K562 (cell line): Measurements from ENCODE around the gene CCNC. TPM values are rescaled to one million over a fixed set of nuclear protein-coding genes. Genes with fewer than 3 reads are reported as not detected.
A peak's percentile ranks its signal among the peaks of the same experiment; 100 is the strongest.

ENCODE experiments used
- ATAC-seq: fragments of 200-7000 bp; cut with Tn5 transposase; 3 replicates; pipeline ENCODE4 v1.9.1; 2020; ENCODE audit warnings: moderate library complexity
- BruUV-seq: library from RNA; stranded (reverse); fragments of 400-500 nt; replicated peaks from 2 replicates; lab custom pipeline; 2021; lab: Mats Ljungman, UMichigan
- CTCF ChIA-PET: fragments of 300-600 bp; formaldehyde crosslinking; extraction: SDS; loops from one replicate; lab custom pipeline; 2021; ENCODE audit warnings: low intra/inter-chr PET ratio; lab: Yijun Ruan, JAX
- POLR2A ChIA-PET: fragments of 300-600, 350-650 bp; sonication (Branson Sonifier 250); formaldehyde crosslinking; extraction: SDS; loops from one replicate; lab custom pipeline; 2021; ENCODE audit warnings: antibody characterized with exemption, inconsistent platforms; lab: Yijun Ruan, JAX
- DNase-seq, 4 experiments: peaks; one replicate each; pipeline versions ENCODE4 v3.0.0 to v3.0.0-alpha.2; 2011 to 2018; ENCODE audit warnings: low spot score in 3 of 4, mixed read lengths in 3 of 4; ENCODE audit errors: extremely low read depth in 1 of 4
- FAIRE-seq: peaks from 2 replicates; lab custom pipeline; 2011; peaks lifted over from hg19 to GRCh38; lab: Jason Lieb, UNC
- H2AFZ ChIP-seq: 2 replicates; pipeline ENCODE4 v1.6.0; 2011; ENCODE audit warnings: low read depth, low read length, control low read depth, inconsistent platforms
- H3K27ac ChIP-seq: fragments of 200-600 bp; 3 replicates; pipeline ENCODE4 v1.8.0; 2011; ENCODE audit warnings: low read depth, mild to moderate bottlenecking, control low read depth, inconsistent platforms, low read length, moderate library complexity, mixed read lengths; ENCODE audit errors: extremely low read depth
- H3K27me3 ChIP-seq, 2 experiments: fragments of 300-600 bp in 1 of 2; 2 replicates in 1 of 2; 3 replicates in 1 of 2; pipeline versions ENCODE4 v1.6.0 to v1.8.0; 2011; ENCODE audit warnings: inconsistent platforms in 2 of 2, low read length in 2 of 2, mild to moderate bottlenecking in 1 of 2, mixed read lengths in 1 of 2, moderate library complexity in 1 of 2; ENCODE audit not compliant: control insufficient read depth in 2 of 2, insufficient read depth in 2 of 2
- H3K36me3 ChIP-seq: fragments of 300-600 bp; 3 replicates; pipeline ENCODE4 v1.8.0; 2011; ENCODE audit warnings: mild to moderate bottlenecking, low read length, inconsistent platforms; ENCODE audit not compliant: control insufficient read depth, insufficient read depth
- H3K4me1 ChIP-seq, 2 experiments: fragments of 200-600 bp in 1 of 2; replicated peaks in 1 of 2; 2 replicates in 1 of 2; 3 replicates in 1 of 2; pipeline versions ENCODE4 v1.5.1 to v1.8.0; 2011; ENCODE audit warnings: inconsistent platforms in 2 of 2, low read length in 2 of 2, mild to moderate bottlenecking in 1 of 2, mixed read lengths in 1 of 2, moderate library complexity in 1 of 2; ENCODE audit not compliant: control insufficient read depth in 2 of 2, insufficient read depth in 2 of 2
- H3K4me2 ChIP-seq: 2 replicates; pipeline ENCODE4 v1.6.1; 2011; ENCODE audit warnings: low read length, control low read depth, inconsistent platforms, mixed read lengths; ENCODE audit not compliant: insufficient read depth
- H3K4me3 ChIP-seq: fragments of 200-600 bp; sonication (generic), shearing (Covaris generic); 2 replicates; pipeline ENCODE4 v1.5.1; 2016; ENCODE audit warnings: control low read depth, inconsistent platforms
- H3K79me2 ChIP-seq: fragments of 200-600 bp; 3 replicates; pipeline ENCODE4 v1.8.0; 2011; ENCODE audit warnings: low read length, inconsistent platforms; ENCODE audit not compliant: control insufficient read depth, insufficient read depth
- H3K9ac ChIP-seq, 2 experiments: 2 replicates each; pipeline versions ENCODE4 v1.6.0 to v1.6.1; 2011; ENCODE audit warnings: low read depth in 2 of 2, low read length in 2 of 2, control low read depth in 1 of 2, inconsistent platforms in 1 of 2, mild to moderate bottlenecking in 1 of 2, mixed read lengths in 1 of 2; ENCODE audit not compliant: insufficient read depth in 1 of 2
- H3K9me1 ChIP-seq: one replicate; pipeline ENCODE4 v1.6.0; 2011; ENCODE audit warnings: inconsistent platforms, mild to moderate bottlenecking, low read length, moderate library complexity; ENCODE audit not compliant: control insufficient read depth, insufficient read depth
- H3K9me3 ChIP-seq: replicated peaks from 2 replicates; pipeline ENCODE4 v1.5.1; 2011; ENCODE audit warnings: low read depth, low read length, inconsistent platforms; ENCODE audit not compliant: control insufficient read depth, insufficient read depth
- H4K20me1 ChIP-seq: replicated peaks from 2 replicates; pipeline ENCODE4 v1.6.1; 2011; ENCODE audit warnings: low read length, inconsistent platforms, mixed read lengths; ENCODE audit not compliant: control insufficient read depth, insufficient read depth
- BHLHE40 ChIP-seq: IDR thresholded peaks from 2 replicates; pipeline ENCODE4 v1.6.1; 2011; ENCODE audit warnings: low read length, improper control_type of control experiment
- CBX2 ChIP-seq: fragments of 200-600 bp; sonication (generic); IDR thresholded peaks from one replicate; pipeline ENCODE4 v1.6.1; 2012; ENCODE audit warnings: mild to moderate bottlenecking, low read length, inconsistent platforms; ENCODE audit not compliant: insufficient read depth, poor library complexity, severe bottlenecking
- ELF1 ChIP-seq: fragments of 200-800 bp; sonication (Bioruptor generic); IDR thresholded peaks from 2 replicates; pipeline ENCODE4 v1.6.1; 2016; ENCODE audit warnings: missing genetic modification characterization, missing compliant biosample characterization
- ETV1 ChIP-seq: fragments of 450-650 bp; conservative IDR thresholded peaks from 2 replicates; pipeline ENCODE4 v1.6.1; 2016; ENCODE audit warnings: missing genetic modification characterization, control low read depth, low read depth, missing compliant biosample characterization
- NFIC ChIP-seq: fragments of 450-650 bp; IDR thresholded peaks from 2 replicates; pipeline ENCODE4 v1.6.1; 2017; ENCODE audit warnings: mild to moderate bottlenecking, inconsistent platforms
- RBBP5 ChIP-seq: fragments of 200-600 bp; sonication (generic); IDR thresholded peaks from 2 replicates; pipeline ENCODE4 v1.6.1; 2012; ENCODE audit warnings: borderline replicate concordance, mild to moderate bottlenecking, low read length, control low read depth, inconsistent platforms; ENCODE audit not compliant: insufficient read depth, poor library complexity, severe bottlenecking
- YBX1 ChIP-seq: fragments of 450-650 bp; IDR thresholded peaks from 2 replicates; pipeline ENCODE4 v1.7.1; 2016; ENCODE audit warnings: mild to moderate bottlenecking
- ZKSCAN3 ChIP-seq: fragments of 250-450 bp; sonication (Bioruptor Pico); IDR thresholded peaks from 2 replicates; pipeline ENCODE4 v1.4.0; 2020
- WGBS: fragments of 100-300 bp; shearing (Covaris generic); methylation state at CpG from one replicate; pipeline ENCODE4 v1.1.6; 2016; ENCODE audit warnings: low coverage, mixed read lengths; ENCODE audit not compliant: insufficient coverage; ENCODE audit errors: missing lambda C conversion rate; 5-methylcytosine and 5-hydroxymethylcytosine counted together
- in situ Hi-C: fragments of 300-500 bp; cut with MboI; formaldehyde crosslinking; loops from 4 replicates; pipeline ENCODE4 v1.15.0; 2018; ENCODE audit warnings: inconsistent platforms, mixed read lengths
- intact Hi-C: fragments of 100-400 bp; cut with micrococcal nuclease; formaldehyde crosslinking; loops from 2 replicates; pipeline ENCODE4 v1.14.2; 2022
- polyA plus RNA-seq, 8 experiments: library from polyadenylated mRNA; depleted of rRNA in 4 of 8; stranded (reverse) in 5 of 8; unstranded in 3 of 8; fragments of >200 nt; fragmentation: Nextera tagmentation in 2 of 8; fragmentation: Illumina TruSeq in 1 of 8; extraction: Ambion mirVana in 2 of 8; extraction: Trizol in 1 of 8; gene quantifications; 2 replicates each; pipeline versions ENCODE4 v1.2.1 to v1.2.3, GENCODE V29; 2011 to 2014; ENCODE audit warnings: inconsistent platforms in 1 of 8, missing spikeins in 1 of 8
- total RNA-seq, 7 experiments: library from RNA; depleted of rRNA in 6 of 7; stranded (reverse); fragments of >200 nt in 6 of 7; fragmentation: Illumina TruSeq in 2 of 7; extraction: Trizol in 2 of 7; gene quantifications; 2 replicates each; pipeline versions ENCODE4 v1.2.1 to v1.2.3, GENCODE V29; 2011 to 2021; ENCODE audit warnings: low replicate concordance in 1 of 7

The CCNC gene
- total and polyA plus RNA-seq, 9 of the 15 experiments (the other 6 are each of a cell fraction or from before 2014, with no cell fraction given) = 68.7 to 177 (median 99.6) TPM

GRCh38 chr6:99604166-99605073 is 36.0 kb upstream of the CCNC start:
- ATAC-seq = no peak
- Histone ChIP-seq H3K9me1 (no peaks in the 10 kb centered on the region), H3K4me1 (peaks cover 0 to 21% of the 10 kb centered on the region in 2 experiments; a peak in 2 of 5 replicates), H3K4me3 (peak overlapping the region; percentile 33), H3K27me3 (peaks cover 43 to 64% of the 10 kb centered on the region in 2 experiments), H2AFZ (peak overlapping the region; percentile 89), H3K79me2 (no peaks in the 10 kb centered on the region), H4K20me1 (no peaks in the 10 kb centered on the region), H3K9me3 (no peaks in the 10 kb centered on the region), H3K27ac (no peak overlapping the region), H3K9ac (no peak overlapping the region), H3K4me2 (peak overlapping the region; percentile 70), H3K36me3 (no peaks in the 10 kb centered on the region)
- ChIA-PET POLR2A (interaction anchor here (0.6 to 1.1 kb wide), 2 partner anchors 36 to 257 kb away, joined by 4 to 7 read pairs; partner anchors contain the start of gene CCNC), CTCF (interaction anchor here (0.6 kb wide), 1 partner anchor 37 kb away, joined by 3 read pairs; no protein-coding TSS in a partner anchor)
- intact Hi-C loops = no loop called here
- no TSS peak for BruUV-seq
- DNase-seq = no peak
- 52% methylated on average over 25 of the region's 31 CpGs for WGBS
- no peak for FAIRE-seq
- in situ Hi-C loops = no loop called here
- TF ChIP-seq YBX1 (no peak), ZKSCAN3 (CRISPR knock-in tag) (no peak), BHLHE40 (no peak), NFIC (peak; percentile 65), RBBP5 (peak; percentile 5), ETV1 (tag) (no peak), CBX2 (peak; percentile 87), ELF1 (tag) (no peak)
- TF ChIP-seq, all 486 proteins: peak for 3
